Upper lobe of left lung (tissue), 4 donors: ENCODE measurements around the gene HOXC5.

Experiments used
- POLR2A ChIP-seq, 4 donors: fragments of 450-650 bp; IDR thresholded peaks; one replicate each; pipeline ENCODE4 v1.5.1; 2016 to 2017; ENCODE audit warnings: antibody characterized with exemption in 4 of 4, mild to moderate bottlenecking in 2 of 4
- TF ChIP-seq, protein P1 (sequence below), 6 experiments: fragments of 450-650 bp in 4 of 6; fragments of 200-600 bp in 2 of 6; sonication (generic) in 2 of 6; IDR thresholded peaks; one replicate each; pipeline ENCODE4 v1.5.1; 2016 to 2019; ENCODE audit warnings: antibody characterized with exemption in 6 of 6

DNA sequence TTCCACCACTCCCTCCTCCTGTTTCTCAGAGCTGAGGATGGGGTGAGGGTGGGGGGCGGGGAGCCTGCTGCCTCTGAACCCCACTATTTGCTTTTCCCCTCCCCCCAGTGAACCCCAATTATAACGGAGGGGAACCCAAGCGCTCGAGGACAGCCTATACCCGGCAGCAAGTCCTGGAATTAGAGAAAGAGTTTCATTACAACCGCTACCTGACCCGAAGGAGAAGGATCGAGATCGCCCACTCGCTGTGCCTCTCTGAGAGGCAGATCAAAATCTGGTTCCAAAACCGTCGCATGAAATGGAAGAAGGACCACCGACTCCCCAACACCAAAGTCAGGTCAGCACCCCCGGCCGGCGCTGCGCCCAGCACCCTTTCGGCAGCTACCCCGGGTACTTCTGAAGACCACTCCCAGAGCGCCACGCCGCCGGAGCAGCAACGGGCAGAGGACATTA, 21.9 kb downstream of the HOXC5 start:
- TF ChIP-seq, protein P1, sequence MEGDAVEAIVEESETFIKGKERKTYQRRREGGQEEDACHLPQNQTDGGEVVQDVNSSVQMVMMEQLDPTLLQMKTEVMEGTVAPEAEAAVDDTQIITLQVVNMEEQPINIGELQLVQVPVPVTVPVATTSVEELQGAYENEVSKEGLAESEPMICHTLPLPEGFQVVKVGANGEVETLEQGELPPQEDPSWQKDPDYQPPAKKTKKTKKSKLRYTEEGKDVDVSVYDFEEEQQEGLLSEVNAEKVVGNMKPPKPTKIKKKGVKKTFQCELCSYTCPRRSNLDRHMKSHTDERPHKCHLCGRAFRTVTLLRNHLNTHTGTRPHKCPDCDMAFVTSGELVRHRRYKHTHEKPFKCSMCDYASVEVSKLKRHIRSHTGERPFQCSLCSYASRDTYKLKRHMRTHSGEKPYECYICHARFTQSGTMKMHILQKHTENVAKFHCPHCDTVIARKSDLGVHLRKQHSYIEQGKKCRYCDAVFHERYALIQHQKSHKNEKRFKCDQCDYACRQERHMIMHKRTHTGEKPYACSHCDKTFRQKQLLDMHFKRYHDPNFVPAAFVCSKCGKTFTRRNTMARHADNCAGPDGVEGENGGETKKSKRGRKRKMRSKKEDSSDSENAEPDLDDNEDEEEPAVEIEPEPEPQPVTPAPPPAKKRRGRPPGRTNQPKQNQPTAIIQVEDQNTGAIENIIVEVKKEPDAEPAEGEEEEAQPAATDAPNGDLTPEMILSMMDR (IDR thresholded peaks at IDR 0.05) = no peak
- TF ChIP-seq POLR2A (IDR thresholded peaks at IDR 0.05) = no peak
